Mesendoderm (in vitro differentiated cells): ENCODE data around the gene PGM1.

ENCODE experiments used
- DNase-seq: peaks from one replicate; pipeline ENCODE4 v3.0.0; 2013
- H2AK5ac ChIP-seq: 2 replicates; pipeline ENCODE4 v1.6.1; 2013; ENCODE audit warnings: low read length, inconsistent platforms
- H2BK120ac ChIP-seq: 2 replicates; pipeline ENCODE4 v1.6.1; 2013; ENCODE audit warnings: low read depth, mild to moderate bottlenecking, low read length, moderate library complexity, mixed read lengths
- H2BK15ac ChIP-seq: replicated peaks from 2 replicates; pipeline ENCODE4 v1.6.1; 2013; ENCODE audit warnings: low read depth, mild to moderate bottlenecking, moderate library complexity
- H2BK5ac ChIP-seq: 2 replicates; pipeline ENCODE4 v1.6.1; 2013; ENCODE audit warnings: low read length, inconsistent platforms
- H3K18ac ChIP-seq: 2 replicates; pipeline ENCODE4 v1.6.1; 2013; ENCODE audit warnings: mild to moderate bottlenecking, low read length, mixed read lengths
- H3K23ac ChIP-seq: one replicate; pipeline ENCODE4 v1.6.1; 2013; ENCODE audit warnings: low read length
- H3K27ac ChIP-seq: 2 replicates; pipeline ENCODE4 v1.5.1; 2013; ENCODE audit warnings: low read depth, mild to moderate bottlenecking, inconsistent platforms, low read length, moderate library complexity
- H3K27me3 ChIP-seq: 2 replicates; pipeline ENCODE4 v1.6.1; 2013; ENCODE audit warnings: low read length, control low read depth, mild to moderate bottlenecking, inconsistent platforms; ENCODE audit not compliant: insufficient read depth, poor library complexity
- H3K36me3 ChIP-seq: 2 replicates; pipeline ENCODE4 v1.6.1; 2013; ENCODE audit warnings: low read length, inconsistent platforms; ENCODE audit not compliant: control insufficient read depth, insufficient read depth
- H3K4ac ChIP-seq: one replicate; pipeline ENCODE4 v1.6.1; 2013; ENCODE audit warnings: low read depth, mild to moderate bottlenecking, low read length, moderate library complexity
- H3K4me1 ChIP-seq: 2 replicates; pipeline ENCODE4 v1.6.1; 2013; ENCODE audit warnings: low read depth, low read length, inconsistent platforms; ENCODE audit not compliant: control insufficient read depth
- H3K4me2 ChIP-seq: 2 replicates; pipeline ENCODE4 v1.6.1; 2013; ENCODE audit warnings: low read length
- H3K4me3 ChIP-seq: 2 replicates; pipeline ENCODE4 v1.5.1; 2013; ENCODE audit warnings: mild to moderate bottlenecking, low read length
- H3K56ac ChIP-seq: one replicate; pipeline ENCODE4 v1.6.1; 2013; ENCODE audit warnings: low read length
- H3K79me1 ChIP-seq: 2 replicates; pipeline ENCODE4 v1.6.1; 2013; ENCODE audit warnings: low read length, inconsistent platforms
- H3K79me2 ChIP-seq: 2 replicates; pipeline ENCODE4 v1.6.1; 2013; ENCODE audit warnings: mild to moderate bottlenecking, low read length; ENCODE audit not compliant: control insufficient read depth, insufficient read depth
- H3K9ac ChIP-seq: 2 replicates; pipeline ENCODE4 v1.6.1; 2013; ENCODE audit warnings: low read length, inconsistent platforms
- H4K5ac ChIP-seq: one replicate; pipeline ENCODE4 v1.6.1; 2013; ENCODE audit warnings: low read length
- H4K8ac ChIP-seq: one replicate; pipeline ENCODE4 v1.6.1; 2013; ENCODE audit warnings: low read depth, mild to moderate bottlenecking, control low read depth, low read length, moderate library complexity
- WGBS: extraction: QIAGEN DNeasy Blood & Tissue Kit; methylation state at CpG from one replicate; pipeline ENCODE4 v1.1.7; 2013; ENCODE audit warnings: low lambda C conversion rate, missing lambda C conversion rate; ENCODE audit not compliant: insufficient coverage; ENCODE audit errors: extremely low coverage; 5-methylcytosine and 5-hydroxymethylcytosine counted together

Gene PGM1

GRCh38 chr1:63675420-63675931, 82.3 kb downstream of the PGM1 start:
- Histone ChIP-seq H3K4me1 (peaks cover 4% of the 10 kb centered on the region), H3K79me2 (no peaks in the 10 kb centered on the region), H4K8ac (no peak overlapping the region), H3K79me1 (no peaks in the 10 kb centered on the region), H4K5ac (no peak overlapping the region), H3K9ac (no peak overlapping the region), H2BK120ac (no peak overlapping the region), H2BK15ac (no peak overlapping the region), H3K27me3 (no peaks in the 10 kb centered on the region), H2BK5ac (no peak overlapping the region), H3K18ac (no peak overlapping the region), H3K4ac (no peak overlapping the region), H3K4me2 (no peak overlapping the region), H3K36me3 (no peaks in the 10 kb centered on the region), H3K23ac (no peak overlapping the region), H3K56ac (peak overlapping the region; percentile 18), H3K4me3 (no peak overlapping the region), H2AK5ac (no peak overlapping the region), H3K27ac (no peak overlapping the region)
- no peak for DNase-seq
- WGBS = no CpG with 5 or more reads among the region's 9 CpGs

- no peak overlapping the region for H3K9ac ChIP-seq
- no peak overlapping the region for H2BK120ac ChIP-seq
Measured at GRCh38 chr1:63677497-63677896, 84.3 kb downstream of the PGM1 start.

GRCh38 chr1:63678200-63678599, 85.0 kb downstream of the PGM1 start:
- H2AK5ac ChIP-seq = no peak overlapping the region
- no peaks in the 10 kb centered on the region for H3K79me1 ChIP-seq
- H4K5ac ChIP-seq = no peak overlapping the region
- peaks cover 4% of the 10 kb centered on the region for H3K4me1 ChIP-seq
- no peak overlapping the region for H3K4me2 ChIP-seq
- no peaks in the 10 kb centered on the region for H3K27me3 ChIP-seq
- no peak overlapping the region for H2BK15ac ChIP-seq
- H2BK120ac ChIP-seq = no peak overlapping the region
- WGBS = no CpG with 5 or more reads among the region's 1 CpG
- no peak overlapping the region for H3K4ac ChIP-seq
- no peak overlapping the region for H3K18ac ChIP-seq
- H3K9ac ChIP-seq = no peak overlapping the region
- H3K56ac ChIP-seq = no peak overlapping the region
- H4K8ac ChIP-seq = no peak overlapping the region
- no peak overlapping the region for H3K27ac ChIP-seq
- H2BK5ac ChIP-seq = no peak overlapping the region
- H3K23ac ChIP-seq = no peak overlapping the region
- no peaks in the 10 kb centered on the region for H3K36me3 ChIP-seq
- no peak for DNase-seq
- no peaks in the 10 kb centered on the region for H3K79me2 ChIP-seq
- H3K4me3 ChIP-seq = no peak overlapping the region

More at GRCh38 chr1:63677497-63677896, 84.3 kb downstream of the PGM1 start:
- H3K4ac ChIP-seq = no peak overlapping the region
- H3K27ac ChIP-seq = no peak overlapping the region
- no peak for DNase-seq
- H3K18ac ChIP-seq = no peak overlapping the region
- H2AK5ac ChIP-seq = no peak overlapping the region
- H2BK15ac ChIP-seq = no peak overlapping the region
- no peak overlapping the region for H4K8ac ChIP-seq
- no peak overlapping the region for H3K4me3 ChIP-seq
- H3K4me2 ChIP-seq = no peak overlapping the region
- no peaks in the 10 kb centered on the region for H3K27me3 ChIP-seq
- H3K36me3 ChIP-seq = no peaks in the 10 kb centered on the region
- no peak overlapping the region for H3K56ac ChIP-seq
- no CpG with 5 or more reads among the region's 3 CpGs for whole genome bisulfite sequencing
- H2BK5ac ChIP-seq = no peak overlapping the region
- no peak overlapping the region for H4K5ac ChIP-seq
- H3K23ac ChIP-seq = no peak overlapping the region
- H3K79me2 ChIP-seq = no peaks in the 10 kb centered on the region
- H3K79me1 ChIP-seq = no peaks in the 10 kb centered on the region
- H3K4me1 ChIP-seq = peaks cover 4% of the 10 kb centered on the region

- peaks cover 4% of the 10 kb centered on the region for H3K4me1 ChIP-seq
- no peak overlapping the region for H3K4me2 ChIP-seq
- WGBS = no CpG with 5 or more reads among the region's 2 CpGs
- H3K27me3 ChIP-seq = no peaks in the 10 kb centered on the region
- no peak overlapping the region for H4K8ac ChIP-seq
- no peak overlapping the region for H3K4me3 ChIP-seq
- no peak overlapping the region for H3K9ac ChIP-seq
- H2BK15ac ChIP-seq = no peak overlapping the region
- H3K27ac ChIP-seq = no peak overlapping the region
- no peak overlapping the region for H3K23ac ChIP-seq
- H3K56ac ChIP-seq = no peak overlapping the region
- no peaks in the 10 kb centered on the region for H3K79me1 ChIP-seq
- H4K5ac ChIP-seq = no peak overlapping the region
- no peak overlapping the region for H3K18ac ChIP-seq
- no peak overlapping the region for H2BK5ac ChIP-seq
- H2BK120ac ChIP-seq = no peak overlapping the region
- H2AK5ac ChIP-seq = no peak overlapping the region
- H3K4ac ChIP-seq = no peak overlapping the region
- no peaks in the 10 kb centered on the region for H3K79me2 ChIP-seq
- no peak for DNase-seq
- H3K36me3 ChIP-seq = no peaks in the 10 kb centered on the region
Measured at GRCh38 chr1:63679076-63679475, 85.9 kb downstream of the PGM1 start.

- no peaks in the 10 kb centered on the region for H3K36me3 ChIP-seq
- no peak overlapping the region for H3K23ac ChIP-seq
- no peak overlapping the region for H3K27ac ChIP-seq
- H4K8ac ChIP-seq = no peak overlapping the region
- H3K4ac ChIP-seq = no peak overlapping the region
- no peak for DNase-seq
- no peak overlapping the region for H2BK120ac ChIP-seq
- H3K79me2 ChIP-seq = no peaks in the 10 kb centered on the region
- no peak overlapping the region for H3K4me2 ChIP-seq
- no peak overlapping the region for H4K5ac ChIP-seq
- H2BK5ac ChIP-seq = no peak overlapping the region
- no peaks in the 10 kb centered on the region for H3K27me3 ChIP-seq
- H3K4me3 ChIP-seq = no peak overlapping the region
- H3K9ac ChIP-seq = no peak overlapping the region
- no CpG with 5 or more reads among the region's 3 CpGs for WGBS
- H2AK5ac ChIP-seq = no peak overlapping the region
- no peak overlapping the region for H2BK15ac ChIP-seq
- peaks cover 4% of the 10 kb centered on the region for H3K4me1 ChIP-seq
- no peak overlapping the region for H3K18ac ChIP-seq
- no peaks in the 10 kb centered on the region for H3K79me1 ChIP-seq
- H3K56ac ChIP-seq = no peak overlapping the region
Measured at GRCh38 chr1:63679589-63679988, 86.4 kb downstream of the PGM1 start.

- Histone ChIP-seq H3K56ac (no peak overlapping the region), H2BK5ac (no peak overlapping the region), H3K4ac (no peak overlapping the region), H3K79me2 (no peaks in the 10 kb centered on the region), H3K4me1 (no peaks in the 10 kb centered on the region), H3K18ac (no peak overlapping the region), H3K23ac (no peak overlapping the region), H2BK15ac (no peak overlapping the region), H3K79me1 (no peaks in the 10 kb centered on the region), H3K27ac (no peak overlapping the region), H3K4me2 (no peak overlapping the region), H2AK5ac (no peak overlapping the region), H4K8ac (no peak overlapping the region), H3K27me3 (no peaks in the 10 kb centered on the region), H3K9ac (no peak overlapping the region), H2BK120ac (no peak overlapping the region), H4K5ac (no peak overlapping the region), H3K4me3 (no peak overlapping the region), H3K36me3 (no peaks in the 10 kb centered on the region)
- WGBS = no CpG with 5 or more reads among the region's 5 CpGs
- DNase-seq = no peak
Measured at GRCh38 chr1:63682936-63683335, 89.7 kb downstream of the PGM1 start.
